ENCODE data around the gene ANKRD18B. TPM values are rescaled to one million over a fixed set of nuclear protein-coding genes. Genes with fewer than 3 reads are reported as not detected.
"Not testable (repeated sequence)": the region's sequence is repeated elsewhere in the genome, so short reads cannot be mapped to it uniquely, and the experiment has no call there.

The ANKRD18B gene
- total and polyA plus RNA-seq, 5 donors from 2014 or later, result not detected

DNA sequence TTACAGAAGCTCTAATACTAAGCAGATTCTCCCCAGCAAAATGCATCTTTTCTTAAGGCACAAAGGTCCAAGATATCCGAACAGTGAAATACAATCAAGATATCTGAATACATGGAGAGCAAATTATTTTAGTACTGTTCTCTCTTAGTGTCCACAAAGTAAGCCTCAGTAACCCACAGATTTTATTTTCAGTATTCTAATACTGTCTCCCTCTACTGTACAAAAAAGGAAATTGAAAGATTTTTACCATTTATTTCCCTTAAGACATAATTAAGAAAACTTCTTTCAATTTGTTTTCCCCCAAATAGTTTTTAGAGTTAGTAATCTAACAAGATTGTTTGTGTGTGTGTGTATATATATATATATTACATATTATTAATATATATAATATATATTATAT is 25.7 kb upstream of the ANKRD18B start:
- Histone ChIP-seq H3K27me3 (ENCODE audit: control insufficient read depth, insufficient read depth, low read length) (no peaks in the 10 kb centered on the region), H3K4me3 (ENCODE audit: low read depth, low read length) (no peak overlapping the region), H3K9me3 (ENCODE audit: control insufficient read depth in 2 of 2, low read length in 2 of 2) (no peaks in the 10 kb centered on the region), H3K27ac (ENCODE audit: insufficient read depth, low read length, poor library complexity, severe bottlenecking) (no peak overlapping the region), H3K4me1 (ENCODE audit: control insufficient read depth, insufficient read depth, low read length, poor library complexity, severe bottlenecking) (no peaks in the 10 kb centered on the region), H3K36me3 (ENCODE audit: control insufficient read depth, insufficient read depth, low read length) (no peaks in the 10 kb centered on the region)
- DNase-seq, result peak in 2 of 3 donors; percentile 12 to 44
- Mint-ChIP-seq H3K4me3 (no peak overlapping the region), H3K27me3 (peaks cover 4% of the 10 kb centered on the region), H3K9me3 (no peaks in the 10 kb centered on the region), H3K36me3 (no peaks in the 10 kb centered on the region), H3K27ac (no peak overlapping the region), H3K4me1 (peaks cover 0 to 4% (median 0%) of the 10 kb centered on the region in 4 donors)
- no peak for ATAC-seq (ENCODE audit: low read depth in 2 of 2)

DNA sequence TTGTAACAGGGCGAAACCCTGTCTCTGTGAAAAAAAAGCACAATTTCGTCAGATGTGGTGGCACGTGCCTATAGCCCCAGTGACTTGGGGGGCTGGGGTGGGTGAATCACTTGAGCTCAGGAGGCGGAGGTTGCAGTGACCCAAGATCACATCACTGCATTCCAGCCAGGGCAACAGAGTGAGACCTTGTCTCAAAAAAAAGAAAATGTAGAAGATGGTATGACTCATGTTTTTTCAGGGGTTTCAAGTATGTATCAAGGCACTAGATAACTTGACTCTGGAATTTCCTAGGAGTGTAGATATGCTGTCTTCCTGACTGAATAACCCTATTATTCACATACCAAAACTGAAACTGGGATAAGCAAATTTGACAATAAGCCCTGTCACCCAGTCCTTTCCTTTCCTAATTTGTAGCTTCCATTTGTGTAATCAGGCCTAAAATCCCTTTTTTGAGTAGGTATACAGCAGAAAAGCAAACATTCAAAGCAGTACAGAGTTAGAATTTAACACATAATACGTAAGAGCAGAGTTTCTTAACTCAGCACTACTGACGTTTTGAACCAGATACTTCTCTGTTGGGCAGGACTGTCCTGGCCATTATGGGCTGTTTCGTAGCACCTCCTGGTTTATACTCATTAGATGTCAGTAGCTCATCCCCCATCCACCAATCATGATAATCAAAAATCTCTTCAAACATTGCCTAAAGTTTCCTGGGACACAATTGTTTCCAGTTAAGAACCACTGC is 17.3 kb upstream of the ANKRD18B start:
- no peak overlapping the region for H3K27ac ChIP-seq (ENCODE audit: insufficient read depth, low read length, poor library complexity, severe bottlenecking)
- ATAC-seq (ENCODE audit: low read depth in 2 of 2), result no peak

DNA sequence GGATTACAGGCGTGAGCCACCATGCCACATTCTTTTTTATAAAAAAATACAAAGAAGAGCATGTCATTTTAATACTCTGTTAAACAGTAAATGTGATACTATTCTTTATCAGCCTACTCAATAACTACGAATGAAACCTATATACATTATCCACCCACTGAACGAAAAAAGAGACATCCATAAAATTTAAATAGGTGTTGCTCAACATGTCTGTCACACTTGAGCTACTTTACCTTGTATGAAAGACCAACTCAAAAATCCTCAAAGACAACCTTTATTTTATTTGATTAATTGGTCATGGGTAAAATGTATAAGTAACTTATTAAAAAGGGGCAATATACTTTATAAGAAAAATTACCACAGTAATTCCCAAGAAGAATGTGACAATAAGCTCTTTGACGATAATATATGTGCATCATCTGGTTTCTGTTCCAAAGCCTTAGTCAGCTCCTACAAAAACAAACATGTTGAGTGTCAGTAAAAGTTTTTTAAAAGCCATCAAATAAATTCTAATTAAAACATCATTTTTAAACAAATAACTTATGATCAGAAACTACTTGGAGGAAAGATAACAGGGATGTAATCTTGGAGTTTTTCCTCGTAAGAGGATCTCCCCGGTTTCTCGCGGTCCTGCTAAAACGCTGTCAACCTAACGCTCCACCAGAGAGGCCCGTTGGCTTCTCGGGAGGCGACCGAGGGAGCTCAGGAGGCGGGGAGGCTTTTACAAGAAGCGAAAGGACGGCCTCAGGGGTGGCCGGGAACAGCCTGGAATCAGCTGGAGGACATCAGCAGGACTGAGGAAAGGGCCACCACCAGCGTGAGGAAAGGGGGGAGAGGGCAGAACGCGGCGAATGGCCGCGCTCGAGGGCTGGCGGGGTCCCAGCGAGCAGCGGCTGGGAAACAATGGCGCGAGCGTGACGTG is 13.5 kb upstream of the ANKRD18B start:
- Histone ChIP-seq H3K9me3 (ENCODE audit: control insufficient read depth in 2 of 2, low read length in 2 of 2) (no peaks in the 10 kb centered on the region), H3K36me3 (ENCODE audit: control insufficient read depth, insufficient read depth, low read length) (no peaks in the 10 kb centered on the region), H3K4me1 (ENCODE audit: control insufficient read depth, insufficient read depth, low read length, poor library complexity, severe bottlenecking) (no peaks in the 10 kb centered on the region), H3K4me3 (ENCODE audit: low read depth, low read length) (peak overlapping the region; percentile 77), H3K27ac (ENCODE audit: insufficient read depth, low read length, poor library complexity, severe bottlenecking) (no peak overlapping the region), H3K27me3 (ENCODE audit: control insufficient read depth, insufficient read depth, low read length) (peaks cover 2% of the 10 kb centered on the region)
- Mint-ChIP-seq H3K27me3 (peaks cover 51% of the 10 kb centered on the region), H3K4me1 (peaks cover 3 to 8% (median 7%) of the 10 kb centered on the region in 4 donors), H3K4me3 (peak overlapping the region; percentile 93 to 98 (median 96)), H3K36me3 (no peaks in the 10 kb centered on the region), H3K9me3 (peaks cover 0 to 4% (median 0%) of the 10 kb centered on the region in 7 donors), H3K27ac (peak overlapping the region in 2 of 3 donors; percentile 82 to 88)
- DNase-seq (peak; percentile 7 to 60 (median 29)), ATAC-seq (ENCODE audit: low read depth in 2 of 2) (peak; percentile 37 to 62)

More for the DNA sequence above, 17.3 kb upstream of the ANKRD18B start:
- DNase-seq, result no peak
- Mint-ChIP-seq H3K9me3 (peaks cover 0 to 3% (median 0%) of the 10 kb centered on the region in 7 donors), H3K36me3 (no peaks in the 10 kb centered on the region), H3K27me3 (peaks cover 20% of the 10 kb centered on the region), H3K4me3 (no peak overlapping the region), H3K27ac (no peak overlapping the region), H3K4me1 (peaks cover 3 to 8% (median 7%) of the 10 kb centered on the region in 4 donors)
- Histone ChIP-seq H3K27me3 (ENCODE audit: control insufficient read depth, insufficient read depth, low read length) (peaks cover 2% of the 10 kb centered on the region), H3K36me3 (ENCODE audit: control insufficient read depth, insufficient read depth, low read length) (no peaks in the 10 kb centered on the region), H3K4me1 (ENCODE audit: control insufficient read depth, insufficient read depth, low read length, poor library complexity, severe bottlenecking) (no peaks in the 10 kb centered on the region), H3K9me3 (ENCODE audit: control insufficient read depth in 2 of 2, low read length in 2 of 2) (no peaks in the 10 kb centered on the region), H3K4me3 (ENCODE audit: low read depth, low read length) (no peak overlapping the region)

DNA sequence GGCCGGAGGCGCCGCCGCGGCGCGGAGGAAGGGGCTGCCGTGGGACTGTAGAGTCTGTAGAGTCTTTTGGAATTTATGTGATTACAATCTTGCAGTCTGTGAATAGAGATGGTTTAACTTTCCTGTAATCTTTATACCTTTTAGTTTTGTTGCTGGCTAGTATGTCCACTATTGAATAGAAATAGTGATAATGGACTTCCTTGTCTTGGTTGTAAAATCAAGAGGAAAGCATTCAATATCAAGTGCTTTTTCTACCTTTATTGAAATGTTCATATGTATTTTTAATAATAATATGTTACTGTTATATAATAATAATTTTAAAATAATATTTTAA is 12.9 kb upstream of the ANKRD18B start:
- not testable (repeated sequence) for H3K4me1 Mint-ChIP-seq; H3K36me3 ChIP-seq (ENCODE audit: control insufficient read depth, insufficient read depth, low read length); H3K27ac ChIP-seq (ENCODE audit: insufficient read depth, low read length, poor library complexity, severe bottlenecking); H3K36me3 Mint-ChIP-seq; H3K9me3 ChIP-seq (ENCODE audit: control insufficient read depth in 2 of 2, low read length in 2 of 2); H3K27me3 ChIP-seq (ENCODE audit: control insufficient read depth, insufficient read depth, low read length); DNase-seq; H3K4me1 ChIP-seq (ENCODE audit: control insufficient read depth, insufficient read depth, low read length, poor library complexity, severe bottlenecking); H3K9me3 Mint-ChIP-seq
- H3K4me3 ChIP-seq (ENCODE audit: low read depth, low read length), result peak overlapping the region; percentile 77
- Mint-ChIP-seq H3K27me3 (peaks cover 54% of the 10 kb centered on the region), H3K27ac (peak overlapping the region in 2 of 3 donors; percentile 82 to 88), H3K4me3 (peak overlapping the region; percentile 93 to 98 (median 96))
- ATAC-seq (ENCODE audit: low read depth in 2 of 2), result peak in 1 of 2 donors; percentile 20

DNA sequence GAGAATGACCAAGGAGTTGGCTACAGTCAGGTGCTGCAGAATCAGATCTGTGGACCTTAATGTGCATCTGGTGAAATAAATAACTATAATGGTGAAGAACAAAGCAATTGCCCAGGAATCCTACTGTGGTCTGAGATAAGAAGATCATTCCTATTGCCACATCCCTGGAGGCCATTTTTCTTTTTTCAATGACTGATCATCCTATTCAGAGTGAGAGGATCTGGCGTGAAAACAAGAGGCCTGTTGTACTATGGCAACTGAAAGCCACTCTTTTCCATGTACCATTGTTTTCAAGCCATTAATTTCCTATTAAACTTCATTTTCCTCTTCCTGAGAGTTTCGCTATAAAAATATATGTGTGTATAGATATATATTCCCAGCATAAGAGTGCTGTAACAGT is 11.5 kb upstream of the ANKRD18B start:
- not testable (repeated sequence) for H3K9me3 Mint-ChIP-seq; H3K4me1 Mint-ChIP-seq; DNase-seq; H3K36me3 ChIP-seq (ENCODE audit: control insufficient read depth, insufficient read depth, low read length); H3K27ac Mint-ChIP-seq; H3K9me3 ChIP-seq (ENCODE audit: control insufficient read depth in 2 of 2, low read length in 2 of 2); ATAC-seq (ENCODE audit: low read depth in 2 of 2); H3K4me1 ChIP-seq (ENCODE audit: control insufficient read depth, insufficient read depth, low read length, poor library complexity, severe bottlenecking); H3K27ac ChIP-seq (ENCODE audit: insufficient read depth, low read length, poor library complexity, severe bottlenecking); H3K27me3 ChIP-seq (ENCODE audit: control insufficient read depth, insufficient read depth, low read length); H3K36me3 Mint-ChIP-seq; H3K4me3 ChIP-seq (ENCODE audit: low read depth, low read length)
- Mint-ChIP-seq H3K27me3 (peaks cover 54% of the 10 kb centered on the region), H3K4me3 (peak overlapping the region in 1 of 4 donors; percentile 80)

DNA sequence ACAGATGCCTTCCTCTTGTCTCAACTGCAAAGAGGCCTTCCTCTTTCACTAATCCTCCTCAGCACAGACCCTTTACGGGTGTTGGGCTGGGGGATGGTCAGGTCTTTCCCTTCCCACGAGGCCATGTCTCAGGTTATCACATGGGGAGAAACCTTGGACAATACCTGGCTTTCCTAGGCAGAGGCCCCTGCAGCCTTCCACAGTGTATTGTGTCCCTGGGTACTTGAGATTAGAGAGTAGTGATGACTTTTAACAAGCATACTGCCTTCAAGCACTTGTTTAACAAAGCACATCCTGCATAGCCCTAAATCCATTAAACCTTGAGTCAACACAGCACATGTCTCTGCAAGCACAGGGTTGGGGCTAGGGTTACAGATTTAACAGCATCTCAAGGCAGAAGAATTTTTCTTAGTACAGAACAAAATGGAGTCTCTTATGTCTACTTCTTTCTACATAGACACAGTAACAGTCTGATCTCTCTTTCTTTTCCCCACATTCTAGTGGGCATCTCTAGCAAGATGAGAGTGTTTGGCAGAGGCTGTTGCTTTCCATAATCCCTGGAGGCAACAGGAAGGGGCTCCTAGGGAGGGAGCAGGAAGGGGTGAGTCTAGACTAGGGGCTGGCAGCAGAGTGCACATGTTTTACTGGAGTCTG is 8.6 kb upstream of the ANKRD18B start:
- H3K9me3 Mint-ChIP-seq; ATAC-seq (ENCODE audit: low read depth in 2 of 2); H3K4me1 ChIP-seq (ENCODE audit: control insufficient read depth, insufficient read depth, low read length, poor library complexity, severe bottlenecking); H3K4me1 Mint-ChIP-seq; H3K27ac Mint-ChIP-seq; H3K27ac ChIP-seq (ENCODE audit: insufficient read depth, low read length, poor library complexity, severe bottlenecking); H3K9me3 ChIP-seq (ENCODE audit: control insufficient read depth in 2 of 2, low read length in 2 of 2); H3K4me3 ChIP-seq (ENCODE audit: low read depth, low read length); DNase-seq; H3K27me3 ChIP-seq (ENCODE audit: control insufficient read depth, insufficient read depth, low read length); H3K36me3 ChIP-seq (ENCODE audit: control insufficient read depth, insufficient read depth, low read length); H3K4me3 Mint-ChIP-seq; H3K36me3 Mint-ChIP-seq: not testable (repeated sequence)
- H3K27me3 Mint-ChIP-seq, result peaks cover 74% of the 10 kb centered on the region

DNA sequence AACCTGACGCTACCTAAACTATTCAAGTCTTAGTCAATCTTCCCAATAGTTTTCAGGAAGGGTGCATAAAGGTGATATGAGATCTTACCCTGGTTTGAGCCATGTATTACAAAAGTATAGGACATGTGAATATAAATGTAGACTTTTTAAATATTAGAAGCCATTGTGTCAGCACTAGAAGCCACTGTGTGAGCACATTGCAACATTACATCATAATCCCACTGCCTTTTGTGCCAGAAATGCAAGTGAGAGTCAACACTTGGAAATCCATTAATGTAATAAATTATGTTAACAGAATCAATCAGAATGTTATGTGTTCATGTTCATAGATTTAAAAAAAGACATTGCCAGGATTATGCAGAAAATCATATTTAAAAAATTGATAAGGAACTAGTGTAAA is 7.7 kb upstream of the ANKRD18B start:
- H3K36me3 Mint-ChIP-seq; H3K9me3 Mint-ChIP-seq; H3K27ac ChIP-seq (ENCODE audit: insufficient read depth, low read length, poor library complexity, severe bottlenecking); H3K36me3 ChIP-seq (ENCODE audit: control insufficient read depth, insufficient read depth, low read length); H3K4me3 ChIP-seq (ENCODE audit: low read depth, low read length); H3K4me1 ChIP-seq (ENCODE audit: control insufficient read depth, insufficient read depth, low read length, poor library complexity, severe bottlenecking); H3K27ac Mint-ChIP-seq; H3K4me1 Mint-ChIP-seq; ATAC-seq (ENCODE audit: low read depth in 2 of 2); H3K4me3 Mint-ChIP-seq; DNase-seq; H3K27me3 ChIP-seq (ENCODE audit: control insufficient read depth, insufficient read depth, low read length); H3K9me3 ChIP-seq (ENCODE audit: control insufficient read depth in 2 of 2, low read length in 2 of 2): not testable (repeated sequence)
- peaks cover 72% of the 10 kb centered on the region for H3K27me3 Mint-ChIP-seq

All from CD4-positive, CD25-positive, alpha-beta regulatory T cell (primary cell).